ENCODE results near the gene CLPTM1L.
A peak's percentile ranks its signal among the peaks of the same experiment; 100 is the strongest.

CLPTM1L gene

DNA sequence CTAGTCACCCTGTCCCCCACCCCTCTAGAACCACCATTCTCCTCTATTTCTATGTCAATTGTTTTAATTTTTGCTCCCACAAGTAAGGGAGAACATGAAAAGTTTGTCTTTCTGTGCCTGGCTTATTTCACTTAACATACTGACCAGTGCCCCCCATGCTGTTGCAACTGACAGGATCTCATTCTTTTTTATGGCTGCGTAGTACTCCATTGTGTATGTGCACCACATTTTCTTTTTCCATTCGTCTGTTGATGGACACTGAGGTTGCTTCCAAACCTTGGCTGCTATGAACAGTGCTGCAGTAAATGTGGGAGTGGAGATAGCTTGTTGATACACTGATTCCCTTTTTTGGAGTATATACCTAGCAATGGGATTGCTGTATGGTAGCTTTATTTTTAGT is 42.6 kb downstream of the CLPTM1L start:
- Histone ChIP-seq H3F3A (ENCODE audit: low read depth) (no peaks in the 10 kb centered on the region), H3K9me3 (ENCODE audit: insufficient read depth, low read depth, low read length) (peaks cover 25% of the 10 kb centered on the region; the same call in 1 of the 2 replicates), H3K9me2 (replicated peaks; ENCODE audit: low read depth, low read length) (no peaks in the 10 kb centered on the region), H3K9ac (ENCODE audit: low read depth, low read length, poor library complexity, severe bottlenecking) (no peak overlapping the region), H3K4me3 (ENCODE audit: low read length, poor library complexity, severe bottlenecking) (no peak overlapping the region), H3K4me1 (ENCODE audit: insufficient read depth, low read length, poor library complexity, severe bottlenecking) (peaks cover 18% of the 10 kb centered on the region), H4K20me1 (ENCODE audit: insufficient read depth, low read length, poor library complexity, severe bottlenecking) (no peaks in the 10 kb centered on the region), H3K36me3 (ENCODE audit: insufficient read depth, low read length) (no peaks in the 10 kb centered on the region), H3K27me3 (ENCODE audit: insufficient read depth, low read length, poor library complexity, severe bottlenecking) (no peaks in the 10 kb centered on the region), H3K4me2 (ENCODE audit: low read depth, low read length, poor library complexity, severe bottlenecking) (no peak overlapping the region), H2AFZ (ENCODE audit: low read length) (no peak overlapping the region), H3K79me2 (ENCODE audit: insufficient read depth, low read length) (no peaks in the 10 kb centered on the region)
- TF ChIP-seq CTCF (conservative IDR thresholded peaks at IDR 0.05; ENCODE audit: low read length) = no peak
- no peak for TF ChIP-seq EZH2phosphoT487 (IDR thresholded peaks at IDR 0.05; ENCODE audit: borderline replicate concordance)

- Histone ChIP-seq H3K9ac (ENCODE audit: low read depth, low read length, poor library complexity, severe bottlenecking) (no peak overlapping the region), H3K4me1 (ENCODE audit: insufficient read depth, low read length, poor library complexity, severe bottlenecking) (peaks cover 22% of the 10 kb centered on the region), H3K79me2 (ENCODE audit: insufficient read depth, low read length) (no peaks in the 10 kb centered on the region), H3K9me3 (ENCODE audit: insufficient read depth, low read depth, low read length) (peaks cover 25% of the 10 kb centered on the region; the same call in 1 of the 2 replicates), H3K9me2 (replicated peaks; ENCODE audit: low read depth, low read length) (no peaks in the 10 kb centered on the region), H3K36me3 (ENCODE audit: insufficient read depth, low read length) (no peaks in the 10 kb centered on the region), H3F3A (ENCODE audit: low read depth) (no peaks in the 10 kb centered on the region), H3K27me3 (ENCODE audit: insufficient read depth, low read length, poor library complexity, severe bottlenecking) (no peaks in the 10 kb centered on the region), H3K4me2 (ENCODE audit: low read depth, low read length, poor library complexity, severe bottlenecking) (no peak overlapping the region), H3K4me3 (ENCODE audit: low read length, poor library complexity, severe bottlenecking) (no peak overlapping the region), H4K20me1 (ENCODE audit: insufficient read depth, low read length, poor library complexity, severe bottlenecking) (no peaks in the 10 kb centered on the region), H2AFZ (ENCODE audit: low read length) (no peak overlapping the region)
- TF ChIP-seq EZH2phosphoT487 (IDR thresholded peaks at IDR 0.05; ENCODE audit: borderline replicate concordance) (no peak), CTCF (conservative IDR thresholded peaks at IDR 0.05; ENCODE audit: low read length) (no peak)
Measured at GRCh38 chr5:1300581-1301083, 44.3 kb downstream of the CLPTM1L start.

DNA sequence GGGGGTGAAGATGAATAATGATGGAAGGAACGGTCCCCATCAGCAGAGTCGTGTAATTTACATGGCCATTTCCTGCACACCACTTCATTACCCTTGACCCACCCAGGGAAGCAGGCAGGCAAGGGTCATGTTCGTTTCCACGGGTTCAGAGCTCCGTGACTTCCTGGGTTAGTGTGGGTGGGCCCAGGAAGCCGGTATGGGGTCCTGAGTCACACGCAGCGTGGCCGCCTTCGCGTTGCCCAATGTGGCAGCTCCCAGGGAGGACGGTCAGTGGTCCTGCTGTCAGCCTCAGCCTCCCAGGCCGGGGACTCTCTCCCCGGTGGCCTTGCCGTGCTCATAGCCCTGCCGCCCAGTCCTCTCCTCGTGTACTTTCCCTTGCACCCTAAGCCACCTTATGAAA is 44.9 kb downstream of the CLPTM1L start:
- H3K4me2 ChIP-seq (ENCODE audit: low read depth, low read length, poor library complexity, severe bottlenecking) = no peak overlapping the region

DNA sequence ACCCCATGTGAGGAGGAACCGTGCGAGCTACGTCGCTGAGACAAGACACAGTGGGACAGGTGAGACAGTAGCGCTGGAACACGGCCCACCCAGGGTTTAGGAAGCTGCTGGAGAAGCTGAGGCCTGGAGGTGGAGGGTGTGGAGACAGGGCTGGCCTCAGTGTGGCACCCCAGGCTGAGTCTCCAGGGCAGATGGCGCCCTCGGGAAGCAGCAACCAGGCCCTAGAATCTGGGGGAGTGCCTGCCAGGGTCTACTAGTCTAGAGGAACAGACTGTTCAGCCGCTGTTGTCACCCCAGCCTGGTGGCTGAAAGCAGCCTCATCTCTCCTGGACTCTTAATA is 45.4 kb downstream of the CLPTM1L start:
- peaks cover 20% of the 10 kb centered on the region; the same call in 1 of the 2 replicates for H3K9me3 ChIP-seq (ENCODE audit: insufficient read depth, low read depth, low read length)
- H2AFZ ChIP-seq (ENCODE audit: low read length) = no peak overlapping the region
- no peaks in the 10 kb centered on the region for H3K79me2 ChIP-seq (ENCODE audit: insufficient read depth, low read length)
- peaks cover 22% of the 10 kb centered on the region for H3K4me1 ChIP-seq (ENCODE audit: insufficient read depth, low read length, poor library complexity, severe bottlenecking)
- no peaks in the 10 kb centered on the region for H3K27me3 ChIP-seq (ENCODE audit: insufficient read depth, low read length, poor library complexity, severe bottlenecking)
- H3K9me2 ChIP-seq (replicated peaks; ENCODE audit: low read depth, low read length) = no peaks in the 10 kb centered on the region
- H3K4me2 ChIP-seq (ENCODE audit: low read depth, low read length, poor library complexity, severe bottlenecking) = no peak overlapping the region
- no peaks in the 10 kb centered on the region for H3K36me3 ChIP-seq (ENCODE audit: insufficient read depth, low read length)
- no peak overlapping the region for H3K9ac ChIP-seq (ENCODE audit: low read depth, low read length, poor library complexity, severe bottlenecking)
- H3K4me3 ChIP-seq (ENCODE audit: low read length, poor library complexity, severe bottlenecking) = no peak overlapping the region
- no peaks in the 10 kb centered on the region for H3F3A ChIP-seq (ENCODE audit: low read depth)
- TF ChIP-seq EZH2phosphoT487 (IDR thresholded peaks at IDR 0.05; ENCODE audit: borderline replicate concordance) (no peak), CTCF (conservative IDR thresholded peaks at IDR 0.05; ENCODE audit: low read length) (0 out of 2 replicates have a peak, but pooled peaks have one; percentile 14)
- no peaks in the 10 kb centered on the region for H4K20me1 ChIP-seq (ENCODE audit: insufficient read depth, low read length, poor library complexity, severe bottlenecking)

More for the DNA sequence above, 44.9 kb downstream of the CLPTM1L start:
- Histone ChIP-seq H3F3A (ENCODE audit: low read depth) (no peaks in the 10 kb centered on the region), H3K9ac (ENCODE audit: low read depth, low read length, poor library complexity, severe bottlenecking) (no peak overlapping the region), H3K36me3 (ENCODE audit: insufficient read depth, low read length) (no peaks in the 10 kb centered on the region), H3K79me2 (ENCODE audit: insufficient read depth, low read length) (no peaks in the 10 kb centered on the region), H3K9me3 (ENCODE audit: insufficient read depth, low read depth, low read length) (peaks cover 24% of the 10 kb centered on the region; the same call in 1 of the 2 replicates), H3K9me2 (replicated peaks; ENCODE audit: low read depth, low read length) (no peaks in the 10 kb centered on the region), H2AFZ (ENCODE audit: low read length) (no peak overlapping the region), H3K4me1 (ENCODE audit: insufficient read depth, low read length, poor library complexity, severe bottlenecking) (peaks cover 22% of the 10 kb centered on the region), H4K20me1 (ENCODE audit: insufficient read depth, low read length, poor library complexity, severe bottlenecking) (no peaks in the 10 kb centered on the region), H3K4me3 (ENCODE audit: low read length, poor library complexity, severe bottlenecking) (no peak overlapping the region), H3K27me3 (ENCODE audit: insufficient read depth, low read length, poor library complexity, severe bottlenecking) (no peaks in the 10 kb centered on the region)
- TF ChIP-seq EZH2phosphoT487 (IDR thresholded peaks at IDR 0.05; ENCODE audit: borderline replicate concordance) = no peak

Data from Loucy (cell line).